Measurements from ENCODE around the gene RYR1. TPM values are rescaled to one million over a fixed set of nuclear protein-coding genes. Genes with fewer than 3 reads are reported as not detected.
A peak's percentile ranks its signal among the peaks of the same experiment; 100 is the strongest.

RYR1 gene
- total RNA-seq, 3 donors from 2014 or later = 0.46 to 2.5 (median 1.3) TPM

GRCh38 chr19:38632476-38633213, 199.2 kb downstream of the RYR1 start:
- Histone ChIP-seq H3K4me1 (ENCODE audit: low read depth) (peaks cover 22% of the 10 kb centered on the region), H3K4me3 (no peak overlapping the region), H3K9me3 (no peaks in the 10 kb centered on the region), H3K36me3 (ENCODE audit: low read depth) (no peaks in the 10 kb centered on the region)
- DNase-seq = no peak
- ATAC-seq = no peak
- TF ChIP-seq, protein P1, sequence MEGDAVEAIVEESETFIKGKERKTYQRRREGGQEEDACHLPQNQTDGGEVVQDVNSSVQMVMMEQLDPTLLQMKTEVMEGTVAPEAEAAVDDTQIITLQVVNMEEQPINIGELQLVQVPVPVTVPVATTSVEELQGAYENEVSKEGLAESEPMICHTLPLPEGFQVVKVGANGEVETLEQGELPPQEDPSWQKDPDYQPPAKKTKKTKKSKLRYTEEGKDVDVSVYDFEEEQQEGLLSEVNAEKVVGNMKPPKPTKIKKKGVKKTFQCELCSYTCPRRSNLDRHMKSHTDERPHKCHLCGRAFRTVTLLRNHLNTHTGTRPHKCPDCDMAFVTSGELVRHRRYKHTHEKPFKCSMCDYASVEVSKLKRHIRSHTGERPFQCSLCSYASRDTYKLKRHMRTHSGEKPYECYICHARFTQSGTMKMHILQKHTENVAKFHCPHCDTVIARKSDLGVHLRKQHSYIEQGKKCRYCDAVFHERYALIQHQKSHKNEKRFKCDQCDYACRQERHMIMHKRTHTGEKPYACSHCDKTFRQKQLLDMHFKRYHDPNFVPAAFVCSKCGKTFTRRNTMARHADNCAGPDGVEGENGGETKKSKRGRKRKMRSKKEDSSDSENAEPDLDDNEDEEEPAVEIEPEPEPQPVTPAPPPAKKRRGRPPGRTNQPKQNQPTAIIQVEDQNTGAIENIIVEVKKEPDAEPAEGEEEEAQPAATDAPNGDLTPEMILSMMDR (IDR thresholded peaks at IDR 0.05) = no peak
- intact Hi-C loops (cut with DNase I, micrococcal nuclease) = loop anchor here in 1 of 2 donors (10.0 kb wide), 1 partner anchor 228 kb away; the partner anchor contains the start of gene FAM98C

DNA sequence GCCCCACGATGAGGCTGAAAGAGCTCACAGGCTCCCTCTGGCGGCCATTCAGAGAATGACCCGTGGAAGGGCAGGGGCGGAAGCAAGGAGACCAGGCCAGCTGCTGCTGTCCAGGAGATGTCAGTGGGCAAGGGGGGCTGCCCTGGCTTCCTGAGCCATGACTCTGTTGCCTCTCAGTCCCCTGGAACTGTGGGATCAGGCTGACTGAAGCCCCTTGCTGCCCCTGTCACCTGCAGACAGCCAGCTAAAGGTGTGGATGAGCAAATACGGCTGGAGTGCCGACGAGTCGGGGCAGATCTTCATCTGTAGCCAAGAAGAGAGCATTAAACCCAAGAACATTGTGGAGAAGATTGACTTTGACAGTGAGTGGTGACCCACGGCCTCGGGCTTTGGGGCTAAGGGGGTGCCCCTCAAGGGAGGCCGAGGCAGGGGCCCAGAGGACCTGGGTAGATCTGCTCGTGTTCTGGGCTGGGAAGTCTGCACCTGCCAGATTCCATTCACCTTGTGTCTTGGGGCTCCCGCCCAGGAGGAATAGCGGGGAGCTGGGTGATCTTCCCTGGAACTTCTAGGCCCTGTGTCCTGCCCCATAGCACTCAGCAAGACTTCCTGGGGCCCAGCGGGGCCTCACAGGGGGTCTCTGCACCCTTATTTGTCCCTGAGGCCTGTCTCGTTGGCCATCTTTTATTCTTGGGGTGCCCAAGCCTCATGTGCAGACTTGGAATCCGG, 201.4 kb downstream of the RYR1 start:
- ATAC-seq (peak; percentile 41), DNase-seq (peak; percentile 79 to 88 (median 86))
- intact Hi-C loops (cut with DNase I, micrococcal nuclease) = loop anchor here in 1 of 2 donors (10.0 kb wide), 1 partner anchor 230 kb away; the partner anchor contains the start of gene FAM98C
- TF ChIP-seq, protein P1 (IDR thresholded peaks at IDR 0.05) = peak; percentile 88
- H3K36me3 ChIP-seq (ENCODE audit: low read depth) = no peaks in the 10 kb centered on the region
- H3K4me1 ChIP-seq (ENCODE audit: low read depth) = peaks cover 22% of the 10 kb centered on the region
- no peaks in the 10 kb centered on the region for H3K9me3 ChIP-seq
- H3K4me3 ChIP-seq = no peak overlapping the region

DNA sequence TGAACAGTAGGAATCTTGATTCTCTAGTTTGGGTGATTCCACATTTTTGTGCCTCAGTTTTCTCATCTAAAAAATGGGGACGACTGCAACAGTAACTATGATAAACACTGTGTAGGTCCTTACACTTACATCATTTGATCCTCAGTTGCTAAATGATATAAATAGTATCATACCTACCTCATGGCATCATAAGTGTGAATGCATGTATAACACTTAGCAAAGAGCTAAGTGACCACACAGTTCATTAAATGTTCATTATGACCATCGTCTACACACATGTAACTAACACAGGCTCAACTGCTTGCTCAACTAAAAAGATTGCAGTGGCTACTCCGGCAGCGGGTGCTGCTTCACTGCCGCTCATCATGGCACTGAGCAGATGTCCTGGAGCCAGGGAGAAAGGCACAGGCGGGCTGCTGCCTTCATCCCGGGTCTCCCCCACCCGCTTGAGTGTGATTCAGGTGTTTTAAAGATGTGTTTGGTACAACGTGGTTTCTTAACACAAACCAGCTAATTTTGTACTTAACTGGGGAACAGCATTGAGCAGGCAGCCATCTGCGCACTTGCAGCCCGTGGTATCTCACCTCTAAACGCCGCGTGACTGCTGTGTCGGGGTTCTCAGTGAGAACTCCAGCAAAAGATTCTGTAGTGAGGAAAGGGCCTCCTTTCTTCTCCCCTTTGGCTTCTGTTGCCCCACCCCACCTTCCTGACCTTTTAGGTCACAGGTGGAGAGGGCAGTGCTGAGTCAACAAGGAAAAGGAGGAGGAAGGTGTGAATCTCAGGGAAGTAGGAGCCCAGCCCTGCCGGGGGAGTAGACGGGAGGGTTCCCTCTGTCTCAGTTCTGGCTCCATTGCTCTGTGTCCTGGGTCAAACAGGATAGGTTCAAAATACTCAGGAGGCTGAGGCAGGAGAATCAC, 202.2 kb downstream of the RYR1 start:
- peak in 1 of 3 donors; percentile 50 for DNase-seq
- TF ChIP-seq, protein P1 (IDR thresholded peaks at IDR 0.05) = no peak
- intact Hi-C loops (cut with DNase I, micrococcal nuclease) = loop anchor here in 1 of 2 donors (10.0 kb wide), 1 partner anchor 231 kb away; the partner anchor contains the start of gene FAM98C

More for the DNA sequence above, 202.2 kb downstream of the RYR1 start:
- H3K4me3 ChIP-seq = no peak overlapping the region
- H3K4me1 ChIP-seq (ENCODE audit: low read depth) = peaks cover 22% of the 10 kb centered on the region
- H3K9me3 ChIP-seq = no peaks in the 10 kb centered on the region
- H3K36me3 ChIP-seq (ENCODE audit: low read depth) = no peaks in the 10 kb centered on the region
- ATAC-seq = peak; percentile 24

Other genes with a start within 250 kb of the RYR1 start
- under 1 TPM in 1 of 3 donors, not detected in 2; 0.22 TPM for gene DPF1, start 209.5 kb upstream of the RYR1 start, total RNA-seq
- gene PPP1R14A, start 177.3 kb upstream of the RYR1 start, total RNA-seq = 100 to 1,000 TPM in 1 of 3 donors, 10 to 100 TPM in 1, 1 to 10 TPM in 1; 9.0 to 186 (median 19.9) TPM
- gene SPINT2, start 169.1 kb upstream of the RYR1 start, total RNA-seq = 100 to 1,000 TPM; 355 to 802 (median 787) TPM
- 100 to 1,000 TPM in 2 of 3 donors, 10 to 100 TPM in 1; 82.5 to 310 (median 235) TPM for gene C19orf33, start 129.4 kb upstream of the RYR1 start, total RNA-seq
- gene YIF1B, start 117.7 kb upstream of the RYR1 start, total RNA-seq = 10 to 100 TPM; 21.4 to 31.5 (median 23.9) TPM
- 10 to 100 TPM; 24.8 to 27.8 (median 25.6) TPM for gene KCNK6, start 113.8 kb upstream of the RYR1 start, total RNA-seq
- gene CATSPERG, start 97.9 kb upstream of the RYR1 start, total RNA-seq = 10 to 100 TPM in 2 of 3 donors, 1 to 10 TPM in 1; 8.1 to 14.2 (median 10.1) TPM
- gene PSMD8, start 59.1 kb upstream of the RYR1 start, total RNA-seq = 100 to 1,000 TPM; 121 to 144 (median 141) TPM
- gene GGN, start 45.7 kb upstream of the RYR1 start, total RNA-seq = under 1 TPM in 2 of 3 donors, not detected in 1; 0.12 to 0.20 TPM
- gene SPRED3, start 45.0 kb upstream of the RYR1 start, total RNA-seq = under 1 TPM; 0.46 to 0.82 (median 0.80) TPM
- 10 to 100 TPM; 24.1 to 42.3 (median 30.1) TPM for gene FAM98C, start 30.6 kb upstream of the RYR1 start, total RNA-seq
- gene RASGRP4, start 7.5 kb upstream of the RYR1 start, total RNA-seq = 1 to 10 TPM in 2 of 3 donors, under 1 TPM in 1; 0.55 to 2.3 (median 2.0) TPM
- gene MAP4K1, start 184.3 kb downstream of the RYR1 start, total RNA-seq = 10 to 100 TPM in 1 of 3 donors, 1 to 10 TPM in 2; 6.9 to 10.6 (median 7.4) TPM
- 100 to 1,000 TPM; 338 to 393 (median 350) TPM for gene EIF3K, start 185.5 kb downstream of the RYR1 start, total RNA-seq
- 1,000 to 10,000 TPM in 2 of 3 donors, 100 to 1,000 TPM in 1; 566 to 1,080 (median 1,014) TPM for gene ACTN4, start 214.0 kb downstream of the RYR1 start, total RNA-seq

Measured in mucosa of descending colon (tissue), 3 donors.